ENCODE data around the gene HMGCS2.
"Not testable (repeated sequence)": the region's sequence is repeated elsewhere in the genome, so short reads cannot be mapped to it uniquely, and the experiment has no call there.

Gene HMGCS2

DNA sequence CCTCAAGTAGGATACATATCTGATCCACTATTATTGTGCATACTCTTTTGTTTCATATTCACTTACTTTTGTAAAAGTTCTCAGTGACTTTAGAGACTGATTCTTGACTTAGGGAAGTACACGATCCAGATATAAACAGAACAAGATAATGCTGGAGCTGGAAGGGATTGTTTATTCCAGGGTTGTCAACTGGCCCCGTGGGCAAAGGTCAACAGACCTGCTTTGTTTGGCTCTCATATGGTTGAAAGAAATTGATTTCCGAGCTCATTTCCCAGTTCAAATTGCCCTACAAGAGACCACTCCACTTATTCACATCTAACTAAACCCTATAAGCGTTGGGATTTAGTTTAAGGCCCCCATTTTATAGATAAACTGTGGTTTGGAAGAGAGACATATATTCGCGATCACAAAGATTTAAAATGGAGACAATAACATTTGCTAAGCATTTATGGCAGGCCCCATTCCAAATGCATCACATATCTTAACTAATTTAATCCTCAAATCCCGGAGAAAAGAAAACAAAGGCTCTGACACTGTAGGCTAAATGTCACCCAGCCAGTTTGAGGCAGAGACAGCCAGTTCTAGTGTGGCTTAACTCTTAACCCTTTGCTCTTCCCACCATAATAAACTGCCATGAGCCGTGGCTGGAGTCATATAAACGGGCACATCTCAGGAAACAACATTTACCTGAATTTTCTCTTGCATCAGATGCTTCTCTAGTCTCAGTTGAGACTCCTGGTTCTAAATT lies 21.9 kb upstream of the HMGCS2 start:
- 0 out of 2 replicates have a peak, but pooled peaks cover 3% of the 10 kb centered on the region for H3K9me3 ChIP-seq (ENCODE audit: insufficient read depth, low read length)
- no peak overlapping the region for H3K9ac ChIP-seq (ENCODE audit: insufficient read length, low read depth)
- H3K27me3 ChIP-seq (ENCODE audit: insufficient read depth, insufficient read length): no peaks in the 10 kb centered on the region
- H3K36me3 ChIP-seq (ENCODE audit: insufficient read depth, insufficient read length, low read length): no peaks in the 10 kb centered on the region
- DNase-seq (ENCODE audit: low read depth, low spot score): no peak
- TF ChIP-seq ZNF274 (IDR thresholded peaks at IDR 0.05; ENCODE audit: low read depth, low read length) (no peak), SUZ12 (IDR thresholded peaks at IDR 0.05; ENCODE audit: extremely low read depth, insufficient read depth, insufficient read length) (no peak), YY1 (IDR thresholded peaks at IDR 0.05; ENCODE audit: insufficient read depth, insufficient read length) (no peak)
- no peak overlapping the region for H3K4me3 ChIP-seq (ENCODE audit: insufficient read length, low read depth)
- no peaks in the 10 kb centered on the region for H3K4me1 ChIP-seq (ENCODE audit: insufficient read depth, insufficient read length)

DNA sequence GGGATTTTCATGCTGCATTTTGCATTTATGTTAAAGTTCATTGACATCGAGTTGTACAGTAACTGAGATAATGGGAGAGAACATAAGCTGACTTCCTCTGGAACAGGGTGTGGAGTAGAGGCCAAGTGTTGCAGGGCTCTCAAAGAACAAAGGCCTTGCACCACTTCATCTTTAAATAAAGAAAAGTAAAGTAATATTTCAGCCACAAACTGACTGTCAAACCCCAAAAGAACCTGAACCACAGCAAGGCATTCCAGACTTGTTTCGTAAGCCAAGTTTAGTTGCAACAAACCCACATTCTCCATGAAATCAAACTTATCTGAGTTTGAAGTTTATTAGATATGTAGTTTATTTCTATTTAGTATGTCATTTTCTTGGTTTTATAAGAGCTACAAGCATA lies 19.1 kb upstream of the HMGCS2 start:
- H3K4me1 ChIP-seq (ENCODE audit: insufficient read depth, insufficient read length): no peaks in the 10 kb centered on the region
- TF ChIP-seq SUZ12 (IDR thresholded peaks at IDR 0.05; ENCODE audit: extremely low read depth, insufficient read depth, insufficient read length): no peak
- no peak for TF ChIP-seq YY1 (IDR thresholded peaks at IDR 0.05; ENCODE audit: insufficient read depth, insufficient read length)
- no peak for TF ChIP-seq ZNF274 (IDR thresholded peaks at IDR 0.05; ENCODE audit: low read depth, low read length)
- H3K27me3 ChIP-seq (ENCODE audit: insufficient read depth, insufficient read length): no peaks in the 10 kb centered on the region
- 0 out of 2 replicates have a peak, but pooled peaks cover 3% of the 10 kb centered on the region for H3K9me3 ChIP-seq (ENCODE audit: insufficient read depth, low read length)
- H3K9ac ChIP-seq (ENCODE audit: insufficient read length, low read depth): no peak overlapping the region
- no peak for DNase-seq (ENCODE audit: low read depth, low spot score)
- H3K36me3 ChIP-seq (ENCODE audit: insufficient read depth, insufficient read length, low read length): no peaks in the 10 kb centered on the region
- H3K4me3 ChIP-seq (ENCODE audit: insufficient read length, low read depth): no peak overlapping the region

DNA sequence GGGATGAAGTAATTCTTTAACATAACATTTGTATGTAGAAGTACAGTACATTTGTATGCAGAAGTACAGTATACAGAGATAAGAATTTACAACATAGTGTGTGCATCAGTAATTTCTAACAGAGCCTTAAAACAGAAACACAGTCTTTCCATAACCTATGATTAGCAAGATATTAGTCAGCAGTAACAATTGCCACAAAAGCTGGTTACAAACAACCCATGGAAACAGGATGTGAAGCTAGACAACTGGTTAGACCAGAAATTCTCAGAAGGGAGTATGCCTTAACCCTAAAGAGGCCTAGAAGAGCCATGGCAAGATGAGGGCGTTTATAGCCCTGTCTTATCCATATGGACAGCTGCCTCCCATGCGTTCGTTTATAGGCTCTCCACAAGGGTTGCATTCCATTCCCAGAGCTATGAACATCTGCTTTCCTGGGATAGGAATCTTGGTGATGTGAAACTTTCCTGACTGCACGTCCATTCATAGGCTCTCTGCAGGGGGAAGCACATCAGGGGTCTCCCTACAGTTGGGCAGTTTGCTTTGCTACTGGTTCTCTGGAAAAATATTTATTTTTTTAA lies 17.9 kb upstream of the HMGCS2 start:
- not testable (repeated sequence) for H3K9me3 ChIP-seq (ENCODE audit: insufficient read depth, low read length); H3K4me1 ChIP-seq (ENCODE audit: insufficient read depth, insufficient read length); H3K27me3 ChIP-seq (ENCODE audit: insufficient read depth, insufficient read length); H3K36me3 ChIP-seq (ENCODE audit: insufficient read depth, insufficient read length, low read length); DNase-seq (ENCODE audit: low read depth, low spot score); H3K9ac ChIP-seq (ENCODE audit: insufficient read length, low read depth); H3K4me3 ChIP-seq (ENCODE audit: insufficient read length, low read depth)

GRCh38 chr1:119786046-119786445 lies 17.3 kb upstream of the HMGCS2 start:
- H3K9ac ChIP-seq (ENCODE audit: insufficient read length, low read depth); DNase-seq (ENCODE audit: low read depth, low spot score); H3K4me3 ChIP-seq (ENCODE audit: insufficient read length, low read depth); H3K36me3 ChIP-seq (ENCODE audit: insufficient read depth, insufficient read length, low read length); H3K27me3 ChIP-seq (ENCODE audit: insufficient read depth, insufficient read length); H3K9me3 ChIP-seq (ENCODE audit: insufficient read depth, low read length); H3K4me1 ChIP-seq (ENCODE audit: insufficient read depth, insufficient read length): not testable (repeated sequence)

DNA sequence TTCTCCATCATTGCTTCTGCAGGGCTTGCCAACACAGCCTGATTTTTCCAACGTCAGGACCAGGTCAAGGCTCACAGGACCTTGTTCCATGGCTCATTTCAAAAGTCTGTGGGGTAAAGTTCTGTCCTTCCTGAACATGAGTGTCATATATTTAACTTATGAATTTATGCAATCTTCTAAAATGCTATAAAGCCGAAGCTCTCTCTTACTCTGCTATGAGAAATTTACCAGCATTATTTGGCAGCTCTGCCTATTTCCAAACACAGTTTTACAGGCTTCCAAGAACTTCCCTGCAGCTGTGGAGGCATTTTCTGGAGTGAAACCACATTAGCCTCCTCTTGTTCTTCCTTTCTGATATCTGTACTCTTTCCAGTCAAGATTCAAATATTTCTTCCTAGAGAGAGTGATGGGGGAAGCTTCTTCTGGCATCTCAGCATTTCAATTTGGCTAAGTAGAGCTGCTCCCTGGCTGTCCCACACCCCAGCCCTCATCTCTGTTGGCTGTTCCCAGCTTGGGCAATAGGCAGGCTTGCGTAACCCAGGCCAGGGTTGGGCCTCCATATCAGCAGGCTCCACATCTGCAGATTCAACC lies 15.6 kb upstream of the HMGCS2 start:
- H3K9ac ChIP-seq (ENCODE audit: insufficient read length, low read depth): no peak overlapping the region
- 0 out of 2 replicates have a peak, but pooled peaks cover 3% of the 10 kb centered on the region for H3K9me3 ChIP-seq (ENCODE audit: insufficient read depth, low read length)
- no peak for DNase-seq (ENCODE audit: low read depth, low spot score)
- TF ChIP-seq ZNF274 (IDR thresholded peaks at IDR 0.05; ENCODE audit: low read depth, low read length) (no peak), SUZ12 (IDR thresholded peaks at IDR 0.05; ENCODE audit: extremely low read depth, insufficient read depth, insufficient read length) (no peak), YY1 (IDR thresholded peaks at IDR 0.05; ENCODE audit: insufficient read depth, insufficient read length) (no peak)
- no peaks in the 10 kb centered on the region for H3K27me3 ChIP-seq (ENCODE audit: insufficient read depth, insufficient read length)
- no peaks in the 10 kb centered on the region for H3K36me3 ChIP-seq (ENCODE audit: insufficient read depth, insufficient read length, low read length)
- no peak overlapping the region for H3K4me3 ChIP-seq (ENCODE audit: insufficient read length, low read depth)
- H3K4me1 ChIP-seq (ENCODE audit: insufficient read depth, insufficient read length): no peaks in the 10 kb centered on the region

GRCh38 chr1:119783354-119784185 lies 14.9 kb upstream of the HMGCS2 start:
- Histone ChIP-seq H3K4me3 (ENCODE audit: insufficient read length, low read depth) (no peak overlapping the region), H3K9me3 (ENCODE audit: insufficient read depth, low read length) (0 out of 2 replicates have a peak, but pooled peaks cover 3% of the 10 kb centered on the region), H3K27me3 (ENCODE audit: insufficient read depth, insufficient read length) (no peaks in the 10 kb centered on the region), H3K4me1 (ENCODE audit: insufficient read depth, insufficient read length) (no peaks in the 10 kb centered on the region), H3K36me3 (ENCODE audit: insufficient read depth, insufficient read length, low read length) (no peaks in the 10 kb centered on the region), H3K9ac (ENCODE audit: insufficient read length, low read depth) (no peak overlapping the region)
- TF ChIP-seq ZNF274 (IDR thresholded peaks at IDR 0.05; ENCODE audit: low read depth, low read length): no peak
- no peak for TF ChIP-seq YY1 (IDR thresholded peaks at IDR 0.05; ENCODE audit: insufficient read depth, insufficient read length)
- no peak for TF ChIP-seq SUZ12 (IDR thresholded peaks at IDR 0.05; ENCODE audit: extremely low read depth, insufficient read depth, insufficient read length)
- no peak for DNase-seq (ENCODE audit: low read depth, low spot score)
